Vagina (tissue), 2 donors: ENCODE results near the gene KIAA1671.

Source experiments
- POLR2AphosphoS5 ChIP-seq, 2 donors: sonication (generic); formaldehyde crosslinking; IDR thresholded peaks; one replicate each; pipeline ENCODE4 v1.9.0; 2017; ENCODE audit warnings: antibody characterized with exemption in 2 of 2, mild to moderate bottlenecking in 2 of 2, low read depth in 1 of 2; ENCODE audit not compliant: insufficient read depth in 1 of 2
- TF ChIP-seq, protein P1 (sequence below), 3 experiments: fragments of 450-650 bp in 2 of 3; fragments of 200-600 bp in 1 of 3; sonication (generic) in 1 of 3; IDR thresholded peaks; one replicate each; pipeline ENCODE4 v1.5.1; 2017 to 2019; ENCODE audit warnings: antibody characterized with exemption in 3 of 3, mild to moderate bottlenecking in 2 of 3, moderate library complexity in 2 of 3

DNA sequence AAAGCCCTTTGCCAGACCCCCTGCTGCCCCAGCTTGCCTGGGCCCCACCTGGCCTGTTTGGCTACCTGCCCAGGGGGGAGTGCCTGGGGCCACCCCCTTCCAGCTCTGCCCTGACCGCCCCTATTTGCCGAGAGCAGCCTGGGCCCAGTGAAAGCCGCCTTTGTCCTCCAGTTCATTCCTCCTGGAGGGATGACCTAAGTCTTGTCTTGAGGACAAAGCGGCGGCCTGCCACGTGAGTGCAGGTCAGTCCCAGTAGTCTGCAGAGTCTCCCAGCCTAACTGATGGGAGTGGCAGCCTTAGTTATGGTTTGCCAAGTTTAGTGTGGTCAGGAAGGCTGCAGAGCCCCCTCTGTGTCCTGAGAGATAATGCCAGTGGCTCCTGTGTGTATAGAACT lies 131.3 kb downstream of the KIAA1671 start:
- TF ChIP-seq, protein P1, sequence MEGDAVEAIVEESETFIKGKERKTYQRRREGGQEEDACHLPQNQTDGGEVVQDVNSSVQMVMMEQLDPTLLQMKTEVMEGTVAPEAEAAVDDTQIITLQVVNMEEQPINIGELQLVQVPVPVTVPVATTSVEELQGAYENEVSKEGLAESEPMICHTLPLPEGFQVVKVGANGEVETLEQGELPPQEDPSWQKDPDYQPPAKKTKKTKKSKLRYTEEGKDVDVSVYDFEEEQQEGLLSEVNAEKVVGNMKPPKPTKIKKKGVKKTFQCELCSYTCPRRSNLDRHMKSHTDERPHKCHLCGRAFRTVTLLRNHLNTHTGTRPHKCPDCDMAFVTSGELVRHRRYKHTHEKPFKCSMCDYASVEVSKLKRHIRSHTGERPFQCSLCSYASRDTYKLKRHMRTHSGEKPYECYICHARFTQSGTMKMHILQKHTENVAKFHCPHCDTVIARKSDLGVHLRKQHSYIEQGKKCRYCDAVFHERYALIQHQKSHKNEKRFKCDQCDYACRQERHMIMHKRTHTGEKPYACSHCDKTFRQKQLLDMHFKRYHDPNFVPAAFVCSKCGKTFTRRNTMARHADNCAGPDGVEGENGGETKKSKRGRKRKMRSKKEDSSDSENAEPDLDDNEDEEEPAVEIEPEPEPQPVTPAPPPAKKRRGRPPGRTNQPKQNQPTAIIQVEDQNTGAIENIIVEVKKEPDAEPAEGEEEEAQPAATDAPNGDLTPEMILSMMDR (IDR thresholded peaks at IDR 0.05) = no peak
- no peak for TF ChIP-seq POLR2AphosphoS5 (IDR thresholded peaks at IDR 0.05; ENCODE audit: insufficient read depth in 1 of 2, low read depth in 1 of 2)
